AG04450 (cell line): ENCODE results near the gene MASP2. TPM values are rescaled to one million over a fixed set of nuclear protein-coding genes. Genes with fewer than 3 reads are reported as not detected.
"Not testable (repeated sequence)": the region's sequence is repeated elsewhere in the genome, so short reads cannot be mapped to it uniquely, and the experiment has no call there.

ENCODE experiments used
- CTCF ChIA-PET: fragments of 300-600, 350-600 bp; formaldehyde crosslinking; extraction: SDS; loops from one replicate; lab custom pipeline; 2022; ENCODE audit warnings: antibody characterized with exemption, inconsistent platforms; lab: Charles Lee
- POLR2A ChIA-PET: fragments of 350-600 bp; formaldehyde crosslinking; extraction: SDS; loops from one replicate; lab custom pipeline; 2021; ENCODE audit warnings: antibody characterized with exemption, inconsistent platforms; lab: Yijun Ruan, JAX
- DNase-seq: peaks from one replicate; pipeline ENCODE4 v3.0.0-alpha.2; 2011; ENCODE audit warnings: low read depth, low spot score
- H3K27ac ChIP-seq: one replicate; pipeline ENCODE4 v1.5.1; 2012; ENCODE audit warnings: low read depth, low read length, control low read depth
- H3K27me3 ChIP-seq: one replicate; pipeline ENCODE4 v1.6.0; 2012; ENCODE audit warnings: low read length; ENCODE audit not compliant: control insufficient read depth, insufficient read depth
- H3K4me3 ChIP-seq: 2 replicates; pipeline ENCODE4 v1.5.1; 2011; ENCODE audit warnings: mild to moderate bottlenecking, low read depth, low read length, control low read depth
- H3K9me3 ChIP-seq: 2 replicates; pipeline ENCODE4 v1.5.1; 2012; ENCODE audit warnings: low read length; ENCODE audit not compliant: control insufficient read depth, insufficient read depth
- polyA plus RNA-seq: library from polyadenylated mRNA; depleted of rRNA; stranded (reverse); fragments of >200 nt; gene quantifications from 2 replicates; pipeline ENCODE4 v1.2.3, GENCODE V29; 2011
- TF ChIP-seq, protein P1 (sequence below): IDR thresholded peaks from 2 replicates; pipeline ENCODE4 v1.5.1; 2011; ENCODE audit warnings: low read depth, low read length, control low read depth, inconsistent platforms

Gene MASP2
- polyA plus RNA-seq, 1 experiment = not detected

- CTCF ChIA-PET = interaction anchor here (1.3 kb wide), 1 partner anchor 598 kb away, joined by 3 read pairs; no protein-coding TSS in a partner anchor
- POLR2A ChIA-PET = interaction anchor here (0.6 kb wide), 1 partner anchor 8 kb away, joined by 4 read pairs; no protein-coding TSS in a partner anchor
- Histone ChIP-seq H3K27ac (no peak overlapping the region), H3K27me3 (peaks cover 8% of the 10 kb centered on the region), H3K9me3 (peaks cover 2% of the 10 kb centered on the region; the same call in 1 of the 2 replicates), H3K4me3 (no peak overlapping the region)
- TF ChIP-seq, protein P1, sequence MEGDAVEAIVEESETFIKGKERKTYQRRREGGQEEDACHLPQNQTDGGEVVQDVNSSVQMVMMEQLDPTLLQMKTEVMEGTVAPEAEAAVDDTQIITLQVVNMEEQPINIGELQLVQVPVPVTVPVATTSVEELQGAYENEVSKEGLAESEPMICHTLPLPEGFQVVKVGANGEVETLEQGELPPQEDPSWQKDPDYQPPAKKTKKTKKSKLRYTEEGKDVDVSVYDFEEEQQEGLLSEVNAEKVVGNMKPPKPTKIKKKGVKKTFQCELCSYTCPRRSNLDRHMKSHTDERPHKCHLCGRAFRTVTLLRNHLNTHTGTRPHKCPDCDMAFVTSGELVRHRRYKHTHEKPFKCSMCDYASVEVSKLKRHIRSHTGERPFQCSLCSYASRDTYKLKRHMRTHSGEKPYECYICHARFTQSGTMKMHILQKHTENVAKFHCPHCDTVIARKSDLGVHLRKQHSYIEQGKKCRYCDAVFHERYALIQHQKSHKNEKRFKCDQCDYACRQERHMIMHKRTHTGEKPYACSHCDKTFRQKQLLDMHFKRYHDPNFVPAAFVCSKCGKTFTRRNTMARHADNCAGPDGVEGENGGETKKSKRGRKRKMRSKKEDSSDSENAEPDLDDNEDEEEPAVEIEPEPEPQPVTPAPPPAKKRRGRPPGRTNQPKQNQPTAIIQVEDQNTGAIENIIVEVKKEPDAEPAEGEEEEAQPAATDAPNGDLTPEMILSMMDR = no peak
- no peak for DNase-seq
These were observed 3.8 kb downstream of the MASP2 start for GRCh38 chr1:11042995-11043874.

DNA sequence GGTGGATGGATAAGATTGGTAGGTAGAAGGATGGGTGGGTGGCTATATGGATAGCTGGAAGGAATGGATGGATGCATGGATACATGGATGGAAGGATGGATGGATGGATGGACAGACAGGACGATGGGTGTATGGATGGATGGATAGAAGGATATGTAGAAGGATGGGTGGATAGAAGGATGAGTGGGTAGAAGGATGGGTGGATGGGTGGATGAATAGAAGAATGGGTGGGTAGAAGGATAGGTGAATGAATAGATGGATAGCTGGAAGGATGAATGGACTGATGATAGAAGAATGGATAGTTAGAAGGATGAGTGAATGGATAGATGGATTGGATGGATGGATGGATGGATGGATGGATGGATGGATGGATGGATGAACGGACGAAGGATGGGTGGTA, 5.0 kb downstream of the MASP2 start:
- DNase-seq = no peak
- TF ChIP-seq, protein P1 = no peak
- ChIA-PET POLR2A (no interaction called here), CTCF (no interaction called here)
- Histone ChIP-seq H3K27ac (no peak overlapping the region), H3K4me3 (no peak overlapping the region), H3K27me3 (peaks cover 8% of the 10 kb centered on the region), H3K9me3 (peaks cover 2% of the 10 kb centered on the region; the same call in 1 of the 2 replicates)

- H3K4me3 ChIP-seq = no peak overlapping the region
- H3K9me3 ChIP-seq = no peaks in the 10 kb centered on the region; the same call in 1 of the 2 replicates
- DNase-seq = no peak
- TF ChIP-seq, protein P1 = no peak
- H3K27ac ChIP-seq = no peak overlapping the region
- ChIA-PET CTCF (no interaction called here), POLR2A (no interaction called here)
- peaks cover 8% of the 10 kb centered on the region for H3K27me3 ChIP-seq
These were observed 6.0 kb downstream of the MASP2 start for GRCh38 chr1:11041048-11041447.

GRCh38 chr1:11040105-11040429, 7.0 kb downstream of the MASP2 start:
- CTCF ChIA-PET = interaction anchor here (0.9 kb wide), 1 partner anchor 603 kb away, joined by 3 read pairs; no protein-coding TSS in a partner anchor
- H3K9me3 ChIP-seq, H3K27ac ChIP-seq, POLR2A ChIA-PET, DNase-seq, H3K27me3 ChIP-seq, H3K4me3 ChIP-seq: not testable (repeated sequence)

DNA sequence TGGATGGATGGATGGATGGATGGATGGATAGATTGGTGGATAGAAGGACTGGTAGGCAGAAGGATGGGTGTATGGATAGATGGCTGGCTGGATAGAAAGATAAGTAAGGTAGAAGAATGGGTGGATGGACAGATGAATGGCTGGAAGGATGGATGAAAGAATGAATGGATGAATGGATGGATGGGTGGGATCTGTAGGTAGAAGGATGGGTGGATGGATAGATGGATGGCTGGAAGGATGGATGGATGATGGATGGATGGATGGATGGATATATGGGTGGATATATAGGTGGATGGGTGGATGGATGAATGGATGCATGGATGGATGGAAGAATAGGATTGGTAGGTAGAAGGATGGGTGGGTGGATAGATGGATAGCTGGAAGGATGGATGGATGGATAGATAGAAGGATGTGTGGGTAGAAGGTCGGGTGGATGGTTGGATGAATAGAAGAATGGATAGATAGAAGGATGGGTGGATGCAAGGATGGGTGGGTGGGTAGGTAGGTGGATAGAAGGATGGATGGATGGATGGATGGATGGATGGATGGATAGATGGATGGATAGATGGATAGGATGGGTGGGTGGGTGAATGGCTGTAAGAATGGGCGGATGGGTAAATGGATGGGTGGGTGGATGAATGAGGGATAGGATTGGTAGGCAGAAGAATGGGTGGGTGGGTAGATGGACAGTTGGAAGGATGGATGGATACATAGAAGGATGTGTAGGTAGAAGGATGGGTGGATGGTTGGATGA, 7.5 kb downstream of the MASP2 start:
- CTCF ChIA-PET = interaction anchor here (0.9 kb wide), 1 partner anchor 604 kb away, joined by 3 read pairs; no protein-coding TSS in a partner anchor
- POLR2A ChIA-PET = no interaction called here
- Histone ChIP-seq H3K27me3 (peaks cover 8% of the 10 kb centered on the region), H3K9me3 (no peaks in the 10 kb centered on the region; the same call in 1 of the 2 replicates), H3K27ac (no peak overlapping the region), H3K4me3 (no peak overlapping the region)
- TF ChIP-seq, protein P1 = no peak
- DNase-seq = no peak
